GM21526 (cell line): ENCODE results near the gene FRMD4B.
A peak's percentile ranks its signal among the peaks of the same experiment; 100 is the strongest.

Experiments used
- ATAC-seq: cut with Tn5 transposase; IDR thresholded peaks from one replicate; pipeline ENCODE4 v1.9.1; 2021; ENCODE audit warnings: moderate library complexity; ENCODE audit not compliant: unreplicated experiment, low FRiP score

Gene FRMD4B

GRCh38 chr3:69181592-69182211 lies 204.2 kb downstream of the FRMD4B start:
- no peak for ATAC-seq

GRCh38 chr3:69180869-69181591 lies 204.9 kb downstream of the FRMD4B start:
- ATAC-seq, result no peak

- ATAC-seq, result no peak
These were observed 206.0 kb downstream of the FRMD4B start for GRCh38 chr3:69179740-69180372.

DNA sequence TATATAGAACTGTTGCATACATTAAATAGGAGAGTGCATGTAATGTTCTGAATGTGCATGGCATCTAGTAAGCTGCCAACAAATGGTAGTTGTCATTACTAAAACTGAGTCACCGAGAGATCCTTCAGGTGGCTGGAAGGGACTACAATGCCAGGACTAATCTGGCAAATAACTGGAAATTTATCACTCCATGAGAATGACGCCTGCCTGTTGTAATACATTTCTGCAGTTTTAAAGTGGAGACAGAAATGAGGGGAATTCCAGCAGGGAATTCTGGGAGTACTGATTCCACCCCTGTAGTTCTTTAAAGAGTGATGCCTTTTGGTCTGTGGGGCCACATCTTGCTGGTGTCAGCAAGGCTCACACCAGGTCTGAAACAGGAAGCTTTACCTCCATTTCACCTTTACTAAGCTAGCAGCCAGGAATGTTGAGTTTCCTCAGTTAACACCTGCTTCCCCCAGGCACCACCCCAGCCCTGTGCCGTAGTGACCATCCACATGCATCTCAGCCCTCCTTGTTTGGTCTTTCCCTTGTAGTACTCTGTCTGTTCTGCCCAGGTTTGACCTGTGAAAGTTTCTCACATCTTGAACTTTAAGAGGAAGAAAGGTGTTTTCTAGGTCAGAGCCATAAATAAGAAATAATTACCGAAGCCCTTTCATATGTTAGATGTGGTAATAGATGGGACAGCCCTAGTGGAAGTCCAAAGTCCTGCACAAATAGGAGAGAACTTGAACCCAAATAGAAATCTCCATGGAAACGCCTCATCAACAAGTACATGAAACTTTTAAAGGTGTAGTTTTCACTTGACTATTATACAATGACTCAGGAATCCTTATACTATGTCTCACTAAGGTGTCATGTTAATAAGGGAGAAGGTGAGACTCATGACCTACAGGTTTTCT lies 206.8 kb downstream of the FRMD4B start:
- ATAC-seq, result no peak

GRCh38 chr3:69178082-69178481 lies 207.8 kb downstream of the FRMD4B start:
- no peak for ATAC-seq

DNA sequence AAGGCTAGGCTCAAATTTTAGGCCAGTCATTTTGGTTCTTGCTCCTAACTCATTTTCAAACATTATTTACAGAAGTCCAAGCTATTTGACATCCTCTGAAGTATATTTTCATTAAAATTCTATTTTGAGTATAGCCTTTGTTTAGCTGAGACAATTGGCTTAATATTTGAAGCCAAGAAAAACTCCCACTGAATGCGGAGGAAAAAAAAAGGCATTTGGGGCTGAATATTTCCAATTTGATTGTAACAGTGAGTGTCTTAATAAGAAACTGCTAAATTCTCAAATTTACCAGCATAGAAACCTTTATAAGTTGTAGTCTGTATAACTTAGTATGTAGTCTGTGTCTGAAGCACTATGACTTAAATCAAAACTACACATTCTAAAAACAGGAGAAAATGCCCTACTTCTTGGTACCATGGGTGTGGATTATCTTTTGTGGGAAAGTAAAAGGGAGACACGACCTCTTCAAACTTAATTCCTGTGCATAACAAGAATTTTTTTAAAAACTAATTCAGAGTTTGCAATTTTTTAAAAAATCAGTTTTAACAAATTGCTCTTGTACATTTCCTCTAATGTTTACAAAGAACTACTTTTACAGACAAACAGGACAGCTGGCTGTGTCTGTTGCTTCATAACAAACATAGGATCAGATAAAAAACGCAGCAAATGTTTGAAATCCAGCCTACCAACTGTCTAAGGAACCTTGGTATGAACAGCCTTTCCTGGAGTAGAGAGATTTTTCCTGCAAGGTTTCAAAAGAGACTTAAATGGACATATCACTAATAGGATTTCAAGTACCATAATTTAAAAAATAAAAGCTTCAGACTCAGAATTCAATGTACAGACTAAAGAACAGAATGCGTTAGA lies 210.8 kb downstream of the FRMD4B start:
- no peak for ATAC-seq

GRCh38 chr3:69174445-69174844 lies 211.4 kb downstream of the FRMD4B start:
- no peak for ATAC-seq

- no peak for ATAC-seq
These were observed 213.8 kb downstream of the FRMD4B start for GRCh38 chr3:69172058-69172457.

DNA sequence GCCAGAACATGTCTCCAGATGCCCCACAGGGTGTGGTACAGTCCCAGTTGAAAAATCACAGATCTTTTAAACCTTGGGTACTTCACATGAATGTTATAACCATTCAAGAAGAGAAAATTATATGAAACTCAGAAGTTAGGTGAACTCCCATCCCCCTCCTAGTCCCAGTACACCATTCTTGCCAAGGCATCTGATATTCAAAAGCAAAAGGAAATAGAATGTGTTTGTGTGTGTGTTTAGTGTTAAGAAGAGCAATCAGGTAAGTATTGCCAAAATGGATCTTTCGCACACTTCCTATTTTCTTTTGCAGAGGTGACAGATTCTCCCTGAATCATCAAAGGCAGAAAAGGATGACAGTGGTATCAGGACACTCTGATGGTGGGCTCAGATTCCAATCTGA lies 219.4 kb downstream of the FRMD4B start:
- ATAC-seq, result no peak

- ATAC-seq, result no peak
These were observed 220.1 kb downstream of the FRMD4B start for GRCh38 chr3:69165744-69166143.

DNA sequence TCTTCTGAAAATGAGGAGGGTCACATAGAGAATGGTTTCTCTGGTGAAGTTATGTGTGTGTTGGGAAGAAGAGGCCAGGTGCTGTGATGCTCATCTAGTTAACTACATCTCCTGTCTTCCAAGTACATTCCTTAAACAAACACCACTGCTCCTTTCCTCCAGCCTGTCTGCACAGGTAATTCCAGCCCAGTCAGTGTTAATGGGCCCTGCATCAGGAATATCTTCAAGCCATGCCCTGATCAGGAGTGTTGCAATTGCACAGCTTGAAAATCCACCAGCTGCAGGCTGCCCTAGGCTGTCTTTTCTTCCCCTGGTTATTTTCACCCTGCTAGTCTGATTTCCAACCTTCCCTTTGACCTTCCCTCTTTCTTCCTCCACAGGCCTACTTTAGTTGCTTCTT lies 221.6 kb downstream of the FRMD4B start:
- no peak for ATAC-seq

GRCh38 chr3:69162308-69162980 lies 223.4 kb downstream of the FRMD4B start:
- ATAC-seq, result no peak

GRCh38 chr3:69161587-69162307 lies 224.1 kb downstream of the FRMD4B start:
- ATAC-seq, result peak; percentile 65

DNA sequence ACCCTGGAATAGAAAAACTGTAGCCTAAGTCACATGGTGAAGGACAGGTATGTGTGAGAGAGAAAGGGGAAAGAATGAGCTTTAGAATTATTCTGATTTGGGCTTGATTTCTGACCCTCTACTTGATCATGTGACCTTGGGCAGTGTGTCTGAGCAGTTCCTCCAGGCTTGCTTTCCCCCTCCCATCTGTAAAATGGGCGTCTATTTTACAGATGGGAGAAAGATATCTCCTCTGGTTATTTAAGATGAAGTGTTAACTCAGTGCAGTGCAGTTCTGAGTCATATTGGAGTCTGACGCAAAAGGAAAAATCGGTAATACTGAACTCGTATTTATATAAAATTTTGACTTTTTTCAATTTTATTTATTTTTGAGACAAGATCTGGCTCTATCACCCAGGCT lies 225.4 kb downstream of the FRMD4B start:
- no peak for ATAC-seq

GRCh38 chr3:69160107-69160506 lies 225.8 kb downstream of the FRMD4B start:
- ATAC-seq, result no peak

- no peak for ATAC-seq
These were observed 236.3 kb downstream of the FRMD4B start for GRCh38 chr3:69149586-69149985.

GRCh38 chr3:69145688-69146087 lies 240.2 kb downstream of the FRMD4B start:
- ATAC-seq, result no peak

DNA sequence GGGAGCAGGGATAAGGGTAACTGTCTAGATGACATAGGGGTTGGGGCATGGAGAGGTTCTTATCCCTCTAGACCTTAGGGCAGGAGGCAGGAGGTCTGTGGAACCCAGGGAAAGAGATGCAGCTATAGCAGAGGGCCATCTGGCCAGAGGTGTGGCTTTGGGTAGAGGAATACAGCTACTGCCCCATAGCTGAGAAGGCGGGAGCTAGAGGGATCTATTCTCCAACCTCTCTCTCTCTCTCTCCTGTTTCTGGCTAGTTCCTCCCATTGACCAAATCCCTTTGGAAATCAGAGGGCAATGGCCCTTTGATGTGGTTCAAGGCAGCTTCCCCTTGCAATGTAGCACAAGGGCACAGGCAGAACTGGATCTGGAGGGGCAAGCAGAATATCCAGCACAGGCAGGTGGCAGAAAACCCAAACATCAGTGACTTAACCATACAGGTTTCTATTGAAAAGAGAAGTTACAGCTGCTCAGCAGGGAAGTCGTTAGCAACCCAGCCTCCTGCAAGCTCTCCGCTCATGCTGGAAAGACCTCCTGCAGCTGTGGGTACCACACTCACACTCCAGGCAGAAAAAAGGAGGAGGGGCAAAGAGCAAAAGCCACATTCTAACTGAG lies 241.2 kb downstream of the FRMD4B start:
- ATAC-seq, result no peak
